HS-27A (cell line): ENCODE measurements around the gene GTF3C5.
"Not testable (repeated sequence)": the region's sequence is repeated elsewhere in the genome, so short reads cannot be mapped to it uniquely, and the experiment has no call there.

ENCODE experiments used
- DNase-seq: peaks from one replicate; pipeline ENCODE4 v3.0.0-alpha.2; 2012; ENCODE audit warnings: low read depth, missing footprints

The GTF3C5 gene

GRCh38 chr9:133055788-133056420 lies 25.1 kb downstream of the GTF3C5 start:
- DNase-seq, result no peak

- no peak for DNase-seq
These were observed 25.7 kb downstream of the GTF3C5 start for GRCh38 chr9:133056533-133056932.

- DNase-seq, result no peak
These were observed 26.2 kb downstream of the GTF3C5 start for GRCh38 chr9:133057006-133057405.

GRCh38 chr9:133057553-133057952 lies 26.8 kb downstream of the GTF3C5 start:
- no peak for DNase-seq

- DNase-seq, result no peak
These were observed 27.3 kb downstream of the GTF3C5 start for GRCh38 chr9:133058071-133058470.

GRCh38 chr9:133058550-133059320 lies 27.9 kb downstream of the GTF3C5 start:
- no peak for DNase-seq

- no peak for DNase-seq
These were observed 28.8 kb downstream of the GTF3C5 start for GRCh38 chr9:133059623-133060022.

- no peak for DNase-seq
These were observed 29.6 kb downstream of the GTF3C5 start for GRCh38 chr9:133060417-133060841.

- DNase-seq, result not testable (repeated sequence)
These were observed 30.4 kb downstream of the GTF3C5 start for GRCh38 chr9:133061019-133061763.

- DNase-seq, result not testable (repeated sequence)
These were observed 31.0 kb downstream of the GTF3C5 start, which contains the start of gene CEL for GRCh38 chr9:133061764-133062145. TSS of gene CEL (plus strand) at chr9:133061981. CDS start at chr9:133062003, 22 bp downstream.

- DNase-seq, result not testable (repeated sequence)
These were observed 31.8 kb downstream of the GTF3C5 start for GRCh38 chr9:133062569-133062968.

GRCh38 chr9:133063159-133063499 lies 32.3 kb downstream of the GTF3C5 start:
- DNase-seq, result no peak

- no peak for DNase-seq
These were observed 32.9 kb downstream of the GTF3C5 start for GRCh38 chr9:133063500-133064231.

GRCh38 chr9:133064241-133065069 lies 33.7 kb downstream of the GTF3C5 start:
- DNase-seq, result no peak

GRCh38 chr9:133065070-133065388 lies 34.2 kb downstream of the GTF3C5 start:
- DNase-seq, result no peak

- DNase-seq, result no peak
These were observed 35.6 kb downstream of the GTF3C5 start for GRCh38 chr9:133066181-133066983.

GRCh38 chr9:133067006-133067405 lies 36.2 kb downstream of the GTF3C5 start:
- no peak for DNase-seq

- no peak for DNase-seq
These were observed 37.0 kb downstream of the GTF3C5 start for GRCh38 chr9:133067813-133068212.

GRCh38 chr9:133068431-133068830 lies 37.6 kb downstream of the GTF3C5 start:
- not testable (repeated sequence) for DNase-seq

GRCh38 chr9:133070500-133070961 lies 39.7 kb downstream of the GTF3C5 start:
- DNase-seq, result not testable (repeated sequence)
